GM12878 (cell line): ENCODE measurements around the gene ZSCAN20. TPM values are rescaled to one million over a fixed set of nuclear protein-coding genes. Genes with fewer than 3 reads are reported as not detected.

ENCODE experiments used
- ATAC-seq: fragments of 200-7000 bp; cut with Tn5 transposase; 3 replicates; pipeline ENCODE4 v1.9.1; 2020; ENCODE audit warnings: mild to moderate bottlenecking, moderate library complexity
- BruUV-seq: library from RNA; stranded (reverse); fragments of 400-500 nt; replicated peaks from 2 replicates; lab custom pipeline; 2021; lab: Mats Ljungman, UMichigan
- CTCF ChIA-PET: fragments of 300-600 bp; sonication (Branson Sonifier 250); formaldehyde crosslinking; extraction: SDS; loops from one replicate; lab custom pipeline; 2021; ENCODE audit warnings: inconsistent platforms; lab: Yijun Ruan, JAX
- POLR2A ChIA-PET: fragments of 350-600 bp; formaldehyde crosslinking; extraction: SDS; loops from one replicate; lab custom pipeline; 2021; ENCODE audit warnings: inconsistent platforms; lab: Charles Lee
- RAD21 ChIA-PET: fragments of 300-600 bp; sonication (Branson Sonifier 250); formaldehyde crosslinking; loops from one replicate; lab custom pipeline; 2023; ENCODE audit warnings: antibody characterized with exemption; ENCODE audit not compliant: unreplicated experiment; lab: Charles Lee
- SMC1A ChIA-PET: fragments of 300-600 bp; sonication (Branson Sonifier 250); formaldehyde crosslinking; loops from one replicate; lab custom pipeline; 2023; ENCODE audit not compliant: unreplicated experiment, uncharacterized antibody; lab: Charles Lee
- DNase-seq: peaks from one replicate; pipeline ENCODE4 v3.0.0-alpha.2; 2011; ENCODE audit warnings: low read depth, low spot score
- FAIRE-seq: peaks from 3 replicates; lab custom pipeline; 2011; peaks lifted over from hg19 to GRCh38; lab: Jason Lieb, UNC
- H2AFZ ChIP-seq: 2 replicates; pipeline ENCODE4 v1.6.0; 2011; ENCODE audit warnings: low read depth, low read length, control low read depth; ENCODE audit not compliant: control insufficient read depth
- H3K27ac ChIP-seq: 2 replicates; pipeline ENCODE4 v1.5.1; 2011; ENCODE audit warnings: control low read depth; ENCODE audit not compliant: control insufficient read depth, insufficient read depth
- H3K27me3 ChIP-seq, 2 experiments: replicated peaks in 1 of 2; 2 replicates each; pipeline versions ENCODE4 v1.6.0 to v1.6.1; 2011; ENCODE audit warnings: low read length in 1 of 2; ENCODE audit not compliant: control insufficient read depth in 2 of 2, insufficient read depth in 2 of 2
- H3K36me3 ChIP-seq, 2 experiments: 2 replicates each; pipeline ENCODE4 v1.5.1; 2011; ENCODE audit warnings: low read length in 1 of 2; ENCODE audit not compliant: control insufficient read depth in 2 of 2, insufficient read depth in 2 of 2
- H3K4me1 ChIP-seq: 2 replicates; pipeline ENCODE4 v1.6.1; 2011; ENCODE audit warnings: mild to moderate bottlenecking, low read length, moderate library complexity, mixed read lengths; ENCODE audit not compliant: control insufficient read depth, insufficient read depth
- H3K4me2 ChIP-seq: 2 replicates; pipeline ENCODE4 v1.6.0; 2011; ENCODE audit warnings: control low read depth; ENCODE audit not compliant: control insufficient read depth, insufficient read depth
- H3K4me3 ChIP-seq: fragments of 200-600 bp; sonication (generic); 2 replicates; pipeline ENCODE4 v1.5.1; 2016
- H3K79me2 ChIP-seq: 2 replicates; pipeline ENCODE4 v1.6.0; 2011; ENCODE audit warnings: low read length; ENCODE audit not compliant: control insufficient read depth, insufficient read depth
- H3K9ac ChIP-seq: 2 replicates; pipeline ENCODE4 v1.8.0; 2011; ENCODE audit warnings: low read length, control low read depth, mixed read lengths; ENCODE audit not compliant: control insufficient read depth, insufficient read depth
- H3K9me3 ChIP-seq: replicated peaks from 3 replicates; pipeline ENCODE4 v1.5.1; 2011; ENCODE audit warnings: mild to moderate bottlenecking, low read length; ENCODE audit not compliant: control insufficient read depth, insufficient read depth
- H4K20me1 ChIP-seq: 2 replicates; pipeline ENCODE4 v1.6.0; 2011; ENCODE audit not compliant: control insufficient read depth, insufficient read depth
- EZH2 ChIP-seq: IDR thresholded peaks from 2 replicates; pipeline ENCODE4 v1.6.1; 2012; ENCODE audit warnings: low read depth, mild to moderate bottlenecking, control low read depth, inconsistent platforms, low read length, borderline replicate concordance; ENCODE audit not compliant: control insufficient read depth
- FOXK2 ChIP-seq: fragments of 450-650 bp; IDR thresholded peaks from 2 replicates; pipeline ENCODE4 v1.6.1; 2017; ENCODE audit warnings: mild to moderate bottlenecking, moderate library complexity
- TARDBP ChIP-seq: IDR thresholded peaks from 2 replicates; pipeline ENCODE4 v1.6.1; 2016; ENCODE audit warnings: borderline replicate concordance
- TCF3 ChIP-seq: IDR thresholded peaks from 2 replicates; pipeline ENCODE4 v1.6.1; 2012; ENCODE audit warnings: low read depth, mild to moderate bottlenecking, low read length, borderline replicate concordance; ENCODE audit not compliant: insufficient read depth
- WGBS: methylation state at CpG from one replicate; pipeline ENCODE4 v1.1.6; 2016; ENCODE audit warnings: low lambda C conversion rate; ENCODE audit not compliant: insufficient replicate concordance, insufficient coverage; ENCODE audit errors: missing lambda C conversion rate; 5-methylcytosine and 5-hydroxymethylcytosine counted together
- in situ Hi-C: fragments of 300-500 bp; cut with MboI; formaldehyde crosslinking; loops from 9 replicates; pipeline ENCODE4 v1.14.3; 2018; ENCODE audit warnings: mixed read lengths
- intact Hi-C: fragments of 100-400 bp; cut with micrococcal nuclease; formaldehyde crosslinking; loops from one replicate; pipeline ENCODE4 v1.14.2; 2022; ENCODE audit not compliant: unreplicated experiment
- polyA plus RNA-seq, 11 experiments: library from polyadenylated mRNA; depleted of rRNA in 4 of 11; unstranded in 6 of 11; stranded (reverse) in 5 of 11; fragments of >200 nt; fragmentation: Nextera tagmentation in 4 of 11; fragmentation: Illumina TruSeq in 1 of 11; extraction: Ambion mirVana in 4 of 11; extraction: Trizol in 1 of 11; gene quantifications; 1 replicate in 1 of 11; 2 replicates in 10 of 11; pipeline versions ENCODE4 v1.2.1 to v1.2.3, GENCODE V29; 2011 to 2016; ENCODE audit warnings: inconsistent platforms in 2 of 11, missing spikeins in 2 of 11, low read depth in 1 of 11
- total RNA-seq, 4 experiments: library from RNA; depleted of rRNA in 3 of 4; stranded (reverse); fragments of >200 nt in 3 of 4; fragmentation: Illumina TruSeq in 1 of 4; extraction: Trizol in 1 of 4; gene quantifications; 2 replicates each; pipeline versions ENCODE4 v1.2.1 to v1.2.3, GENCODE V29; 2013 to 2021
- TF ChIP-seq, protein P1 (sequence below): fragments of 450-650 bp; IDR thresholded peaks from 2 replicates; pipeline ENCODE4 v1.6.1; 2017; ENCODE audit warnings: mild to moderate bottlenecking, low read depth, inconsistent platforms; ENCODE audit not compliant: poor library complexity, severe bottlenecking
- TF ChIP-seq, protein P2 (sequence below): fragments of 450-650 bp; IDR thresholded peaks from 2 replicates; pipeline ENCODE4 v1.6.1; 2017; ENCODE audit warnings: borderline replicate concordance
- TF ChIP-seq, protein P3 (sequence below): IDR thresholded peaks from 2 replicates; pipeline ENCODE4 v1.6.1; 2012; ENCODE audit warnings: low read length, inconsistent platforms

The ZSCAN20 gene
- total and polyA plus RNA-seq, 10 of the 15 experiments (the other 5 are each of a cell fraction or from before 2014, with no cell fraction given), result 0.35 to 5.1 (median 2.4) TPM

DNA sequence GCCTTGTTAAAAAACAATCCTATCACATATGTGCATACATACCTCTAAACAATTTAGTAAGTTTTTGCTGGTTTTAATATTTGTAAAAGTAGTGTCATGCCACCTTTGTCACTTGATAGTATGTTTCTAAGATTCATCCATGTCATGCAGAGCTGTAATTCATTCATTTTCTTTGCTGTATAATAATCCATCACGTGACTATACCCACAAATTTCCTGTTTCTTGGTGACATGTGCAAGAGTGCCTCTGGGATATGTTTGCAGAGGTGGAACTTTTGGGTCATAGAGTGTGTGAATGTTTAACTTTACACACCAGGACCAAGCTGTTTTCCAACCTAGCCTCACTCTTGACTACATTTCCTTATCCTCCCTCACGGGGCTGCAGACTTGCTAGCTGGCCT is 62.9 kb downstream of the ZSCAN20 start:
- in situ Hi-C loops (no loop called here), intact Hi-C loops (no loop called here)
- ChIA-PET POLR2A (no interaction called here), SMC1A (no interaction called here), RAD21 (no interaction called here), CTCF (no interaction called here)
- H2AFZ ChIP-seq, result no peak overlapping the region
- WGBS, result 2% methylated on average over 2 of the region's 2 CpGs
- no peak for DNase-seq
- H3K27me3 ChIP-seq, result peaks cover 0 to 3% of the 10 kb centered on the region in 2 experiments; a peak in 1 of 4 replicates
- no peaks in the 10 kb centered on the region for H3K4me1 ChIP-seq
- H3K9ac ChIP-seq, result no peak overlapping the region
- no TSS peak for BruUV-seq
- no peak overlapping the region for H3K4me2 ChIP-seq
- H3K36me3 ChIP-seq, result no peaks in the 10 kb centered on the region
- TF ChIP-seq FOXK2 (no peak), EZH2 (no peak), TARDBP (no peak), TCF3 (no peak)
- TF ChIP-seq, protein P1, sequence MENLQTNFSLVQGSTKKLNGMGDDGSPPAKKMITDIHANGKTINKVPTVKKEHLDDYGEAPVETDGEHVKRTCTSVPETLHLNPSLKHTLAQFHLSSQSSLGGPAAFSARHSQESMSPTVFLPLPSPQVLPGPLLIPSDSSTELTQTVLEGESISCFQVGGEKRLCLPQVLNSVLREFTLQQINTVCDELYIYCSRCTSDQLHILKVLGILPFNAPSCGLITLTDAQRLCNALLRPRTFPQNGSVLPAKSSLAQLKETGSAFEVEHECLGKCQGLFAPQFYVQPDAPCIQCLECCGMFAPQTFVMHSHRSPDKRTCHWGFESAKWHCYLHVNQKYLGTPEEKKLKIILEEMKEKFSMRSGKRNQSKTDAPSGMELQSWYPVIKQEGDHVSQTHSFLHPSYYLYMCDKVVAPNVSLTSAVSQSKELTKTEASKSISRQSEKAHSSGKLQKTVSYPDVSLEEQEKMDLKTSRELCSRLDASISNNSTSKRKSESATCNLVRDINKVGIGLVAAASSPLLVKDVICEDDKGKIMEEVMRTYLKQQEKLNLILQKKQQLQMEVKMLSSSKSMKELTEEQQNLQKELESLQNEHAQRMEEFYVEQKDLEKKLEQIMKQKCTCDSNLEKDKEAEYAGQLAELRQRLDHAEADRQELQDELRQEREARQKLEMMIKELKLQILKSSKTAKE, result no peak
- TF ChIP-seq, protein P2, sequence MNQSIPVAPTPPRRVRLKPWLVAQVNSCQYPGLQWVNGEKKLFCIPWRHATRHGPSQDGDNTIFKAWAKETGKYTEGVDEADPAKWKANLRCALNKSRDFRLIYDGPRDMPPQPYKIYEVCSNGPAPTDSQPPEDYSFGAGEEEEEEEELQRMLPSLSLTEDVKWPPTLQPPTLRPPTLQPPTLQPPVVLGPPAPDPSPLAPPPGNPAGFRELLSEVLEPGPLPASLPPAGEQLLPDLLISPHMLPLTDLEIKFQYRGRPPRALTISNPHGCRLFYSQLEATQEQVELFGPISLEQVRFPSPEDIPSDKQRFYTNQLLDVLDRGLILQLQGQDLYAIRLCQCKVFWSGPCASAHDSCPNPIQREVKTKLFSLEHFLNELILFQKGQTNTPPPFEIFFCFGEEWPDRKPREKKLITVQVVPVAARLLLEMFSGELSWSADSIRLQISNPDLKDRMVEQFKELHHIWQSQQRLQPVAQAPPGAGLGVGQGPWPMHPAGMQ, result no peak
- TF ChIP-seq, protein P3, sequence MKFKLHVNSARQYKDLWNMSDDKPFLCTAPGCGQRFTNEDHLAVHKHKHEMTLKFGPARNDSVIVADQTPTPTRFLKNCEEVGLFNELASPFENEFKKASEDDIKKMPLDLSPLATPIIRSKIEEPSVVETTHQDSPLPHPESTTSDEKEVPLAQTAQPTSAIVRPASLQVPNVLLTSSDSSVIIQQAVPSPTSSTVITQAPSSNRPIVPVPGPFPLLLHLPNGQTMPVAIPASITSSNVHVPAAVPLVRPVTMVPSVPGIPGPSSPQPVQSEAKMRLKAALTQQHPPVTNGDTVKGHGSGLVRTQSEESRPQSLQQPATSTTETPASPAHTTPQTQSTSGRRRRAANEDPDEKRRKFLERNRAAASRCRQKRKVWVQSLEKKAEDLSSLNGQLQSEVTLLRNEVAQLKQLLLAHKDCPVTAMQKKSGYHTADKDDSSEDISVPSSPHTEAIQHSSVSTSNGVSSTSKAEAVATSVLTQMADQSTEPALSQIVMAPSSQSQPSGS, result no peak
- no peak overlapping the region for H3K4me3 ChIP-seq
- no peaks in the 10 kb centered on the region for H4K20me1 ChIP-seq
- H3K9me3 ChIP-seq, result no peaks in the 10 kb centered on the region; the same call in 2 of the 3 replicates
- FAIRE-seq, result no peak
- no peaks in the 10 kb centered on the region for H3K79me2 ChIP-seq
- ATAC-seq, result no peak
- H3K27ac ChIP-seq, result no peak overlapping the region
